NCI-H446 treated with DMSO at 0.1 percent for 48 hours (cell line): Measurements from ENCODE around the gene TNNI3K.

ENCODE experiments used
- DNase-seq: peaks from one replicate; lab custom pipeline; 2025; lab: John Stamatoyannopoulos, UW

TNNI3K gene

DNA sequence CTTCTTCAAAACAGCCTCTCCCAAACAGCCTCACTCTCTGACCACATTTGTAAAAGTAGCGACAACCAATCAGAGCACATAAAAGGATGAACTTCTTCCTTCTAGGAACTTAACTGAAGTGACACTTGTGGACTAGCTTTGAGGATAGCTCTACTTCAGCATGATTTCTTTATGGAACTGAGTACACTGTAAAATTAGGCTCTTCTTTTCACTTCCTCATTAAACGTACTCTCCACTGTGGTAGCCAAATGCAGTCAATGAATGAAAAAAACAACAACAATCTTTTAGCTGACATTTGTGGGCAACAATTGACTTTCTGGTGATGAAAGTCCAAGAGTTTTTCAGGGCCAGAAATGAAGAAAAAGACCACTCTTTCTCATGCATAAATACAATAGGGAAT lies 267.7 kb downstream of the TNNI3K start:
- no peak for DNase-seq

DNA sequence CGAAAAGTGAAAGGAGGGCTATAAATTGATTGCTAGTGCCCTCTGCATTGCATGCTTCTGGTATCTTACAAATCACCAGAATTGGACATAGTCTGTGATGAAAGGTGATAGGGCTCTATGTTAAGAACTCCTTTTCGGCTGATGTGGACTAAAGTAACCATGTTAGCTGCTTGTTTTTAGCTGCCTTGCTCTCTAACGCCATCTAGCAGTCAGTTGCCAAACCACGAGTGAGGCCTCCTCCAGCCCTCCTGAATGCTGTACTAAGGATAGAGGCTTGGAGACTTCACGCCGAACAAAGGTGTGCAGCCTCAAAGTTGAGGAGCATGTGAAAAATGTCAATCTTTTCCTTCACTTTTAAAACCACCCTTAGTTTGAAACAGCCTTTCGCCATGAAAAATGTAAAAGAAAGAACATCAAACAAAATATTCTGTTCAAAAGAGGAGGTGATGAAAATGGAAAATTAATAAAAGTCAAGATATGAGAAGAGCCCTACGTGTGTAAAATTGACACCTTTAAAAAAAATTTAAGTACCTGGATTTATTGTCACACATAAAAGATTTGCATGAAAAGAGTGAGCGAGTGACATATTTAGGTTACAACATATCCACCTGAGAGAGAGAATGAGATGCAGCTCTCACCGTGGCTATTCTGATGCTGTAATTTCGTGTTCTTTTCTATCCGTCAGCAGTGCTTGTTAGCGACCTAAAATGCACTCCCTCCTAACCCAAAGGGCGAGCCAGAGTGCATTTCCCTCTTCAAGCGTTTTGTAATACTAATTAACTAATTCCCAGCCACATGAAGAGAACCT lies 269.1 kb downstream of the TNNI3K start:
- peak; percentile 45 for DNase-seq

DNA sequence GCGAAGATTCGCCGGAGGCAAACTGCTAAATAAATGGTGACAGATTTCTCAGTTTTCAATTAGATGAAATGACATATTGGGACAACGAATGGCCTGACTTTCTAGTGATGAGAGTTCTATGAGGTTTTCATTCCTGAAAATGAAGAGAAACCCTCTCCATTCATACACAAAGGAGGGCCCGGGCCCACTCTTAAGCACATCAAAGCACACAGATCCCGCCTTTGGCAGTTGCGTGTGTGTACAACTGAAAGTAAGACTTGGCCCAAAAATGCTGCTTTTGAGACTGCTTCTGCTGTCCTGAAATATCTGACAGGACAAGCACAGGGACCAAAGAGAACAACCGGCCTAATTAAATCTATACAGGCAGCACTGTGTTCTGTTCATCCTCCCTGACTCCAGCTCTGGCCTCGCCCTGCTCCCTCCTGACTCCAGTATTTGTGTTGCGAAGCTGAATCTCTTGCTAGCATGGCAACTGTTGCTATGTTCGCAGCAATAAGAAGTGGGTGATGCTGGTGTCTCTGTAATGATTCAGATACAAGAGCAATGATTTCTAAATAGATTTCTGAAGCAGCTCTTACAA lies 269.8 kb downstream of the TNNI3K start:
- DNase-seq, result no peak

DNA sequence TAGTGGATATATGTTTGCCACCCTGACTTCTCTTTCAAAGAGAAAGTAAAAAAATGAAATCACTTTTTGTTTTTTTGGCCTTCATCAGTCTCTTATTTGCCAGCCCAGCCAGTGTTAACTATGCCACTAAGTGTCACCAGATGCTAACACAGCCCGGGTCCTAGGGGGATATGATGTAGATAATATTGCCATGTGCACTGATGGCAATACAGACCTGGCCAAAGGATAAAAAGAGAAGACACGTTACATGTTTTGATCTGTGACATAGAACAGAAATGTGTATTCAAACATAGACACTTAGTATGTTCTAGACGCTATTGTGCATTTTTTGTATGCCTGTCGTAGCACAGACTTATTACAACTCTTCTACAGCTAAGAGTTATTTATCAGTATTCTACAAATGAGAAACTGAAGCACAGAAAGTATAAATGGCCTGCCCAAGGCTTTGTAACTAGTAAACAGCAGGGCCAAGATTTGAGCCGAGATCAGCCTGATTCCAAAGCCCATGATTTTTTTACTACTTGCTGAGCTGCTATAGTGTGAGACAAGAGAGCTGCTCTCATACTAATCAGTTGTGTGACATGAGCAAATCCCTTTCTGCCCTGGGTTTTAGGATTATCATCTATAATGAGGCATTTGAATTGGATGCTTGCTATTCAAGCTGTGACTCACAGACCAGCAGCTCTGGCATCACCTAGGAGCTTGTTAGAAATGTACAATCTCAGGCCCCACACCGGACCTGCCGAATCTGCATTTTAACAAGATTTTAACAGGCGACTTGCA lies 270.9 kb downstream of the TNNI3K start:
- DNase-seq, result no peak

DNA sequence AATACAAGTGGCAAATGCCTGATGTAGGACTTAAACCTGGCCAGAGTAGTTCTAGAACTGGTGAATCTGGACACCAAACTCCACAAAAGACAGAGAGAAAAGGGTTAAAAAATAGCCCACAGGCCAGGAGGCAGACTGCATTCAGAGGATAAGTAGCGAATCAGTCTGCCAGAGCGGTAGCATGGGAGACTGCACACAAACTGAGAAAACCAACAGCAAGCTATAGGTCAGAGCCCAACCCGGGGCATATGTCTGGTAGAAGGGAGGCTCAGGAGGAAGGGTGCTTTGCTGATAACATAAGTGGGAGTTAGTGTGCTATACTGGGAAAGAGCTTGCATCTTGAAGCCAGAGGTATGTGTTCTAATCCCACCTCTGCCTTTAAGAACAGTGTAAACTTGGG lies 273.3 kb downstream of the TNNI3K start:
- no peak for DNase-seq

DNA sequence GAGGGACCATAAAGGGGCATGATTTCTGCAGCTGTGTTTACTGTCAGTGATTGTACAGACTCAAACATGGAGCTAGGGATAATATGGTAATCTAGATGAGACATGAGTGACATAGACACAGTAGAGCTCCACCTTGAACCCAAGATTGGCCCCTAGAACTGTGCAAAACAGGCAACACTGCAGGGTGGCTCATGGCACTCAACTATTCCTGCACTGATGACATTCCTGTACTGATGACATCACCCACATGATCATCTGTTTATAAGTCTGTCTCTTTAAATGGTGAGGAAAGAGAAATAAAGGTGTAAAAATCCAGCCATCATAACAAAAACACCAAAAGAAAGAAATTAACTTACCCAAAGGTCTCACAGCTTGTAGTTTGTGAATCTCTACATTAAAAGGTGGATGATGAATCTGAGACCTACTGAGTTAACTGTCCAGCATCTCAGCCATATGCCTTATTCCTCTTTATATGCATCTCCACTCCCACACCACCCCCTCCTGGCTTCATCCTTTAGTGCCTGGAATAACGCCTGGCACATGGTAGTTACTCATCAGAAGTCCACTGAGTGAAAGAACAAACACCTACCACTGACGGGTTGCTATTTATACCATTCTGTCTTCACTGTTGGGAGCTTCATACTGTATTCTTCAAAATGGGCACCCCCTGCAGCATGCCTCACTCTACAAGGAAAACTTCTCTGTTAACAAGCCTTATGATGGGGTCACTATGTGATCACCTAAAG lies 277.2 kb downstream of the TNNI3K start, which contains the start of gene LRRC53:
Gene LRRC53 (minus strand): TSS at position 442 of the 746 bp plus-strand sequence. CDS start 29,262 bp downstream, outside the sequence.
- no peak for DNase-seq

DNA sequence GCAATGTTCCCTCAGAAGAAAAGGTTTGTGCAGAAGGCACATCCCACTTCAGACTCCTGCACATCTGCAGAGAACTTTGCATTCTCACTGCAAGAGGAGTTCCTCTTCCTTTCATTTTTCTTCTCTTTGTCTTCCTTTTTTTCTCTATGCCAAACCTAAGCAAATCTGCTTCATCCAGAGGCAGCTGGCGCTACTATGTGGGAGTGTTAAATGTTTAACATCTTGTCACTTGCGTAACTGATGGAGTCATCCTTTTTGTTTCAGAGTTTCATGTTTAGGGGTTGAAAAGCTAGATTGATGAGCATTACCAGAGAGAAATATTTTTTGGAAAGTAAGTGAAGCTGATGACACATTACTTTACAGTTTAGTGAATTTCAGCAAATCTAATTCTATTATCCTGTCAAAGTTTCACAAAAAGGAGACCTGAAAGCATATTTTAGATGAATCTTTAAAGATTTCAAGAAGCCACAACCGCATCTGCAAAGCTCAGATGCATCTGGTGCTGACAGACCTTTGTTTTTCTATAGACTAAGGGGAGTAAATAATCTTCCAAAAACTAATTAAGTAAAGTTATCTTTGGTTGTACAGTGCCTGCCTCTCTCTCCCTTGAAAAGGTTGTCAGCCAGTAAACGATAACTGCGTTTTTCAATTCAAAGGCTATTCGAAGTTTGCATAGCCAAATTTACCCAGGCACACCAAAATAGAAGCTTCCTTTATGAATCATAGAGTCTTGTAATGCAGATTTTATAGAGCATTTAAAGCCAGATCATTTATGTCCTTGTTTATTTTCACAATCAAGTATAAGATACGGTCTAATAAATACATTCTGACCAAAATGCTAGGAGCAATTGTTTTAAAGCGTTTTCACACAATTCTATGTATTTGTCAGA lies 278.5 kb downstream of the TNNI3K start:
- no peak for DNase-seq

DNA sequence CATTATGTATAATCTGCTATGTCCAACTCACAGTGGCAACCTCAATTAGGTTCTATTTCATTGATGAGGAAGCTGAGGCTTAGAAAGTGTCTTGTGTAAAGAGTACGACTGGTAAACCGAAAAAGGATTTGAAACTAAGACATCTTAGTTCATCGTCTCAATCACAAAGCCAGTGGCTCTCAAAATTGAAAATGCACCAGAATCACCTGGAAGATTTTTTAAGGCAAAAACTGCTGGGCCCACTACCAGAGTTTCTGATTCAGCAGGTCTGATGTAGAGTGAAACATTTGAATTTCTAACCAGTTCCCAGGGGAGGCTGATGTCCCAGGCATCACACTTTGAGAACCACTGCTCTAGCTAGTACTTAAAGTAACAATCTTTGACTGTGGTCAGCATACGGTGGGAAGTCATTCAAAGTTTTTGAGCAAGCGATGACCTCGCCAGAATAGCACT lies 282.4 kb downstream of the TNNI3K start:
- DNase-seq, result no peak

DNA sequence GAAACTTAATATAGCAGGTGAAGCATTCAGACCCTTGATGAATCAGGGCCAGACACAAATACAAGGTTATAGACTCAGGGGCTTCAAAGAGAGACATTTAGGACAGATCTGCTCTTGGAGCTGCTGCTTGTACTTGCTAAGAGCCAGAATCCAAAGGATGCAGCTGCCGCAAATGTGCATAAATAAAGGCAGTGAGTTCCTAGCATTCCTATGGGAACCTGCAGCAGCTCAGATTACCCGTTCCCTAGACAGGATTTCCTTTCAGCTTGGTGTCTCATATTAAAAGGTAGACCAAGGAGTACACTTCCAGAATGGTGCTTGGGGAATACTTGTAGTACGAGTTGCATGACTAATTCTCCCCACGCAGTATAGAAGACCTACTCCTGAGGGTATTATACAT lies 287.0 kb downstream of the TNNI3K start:
- no peak for DNase-seq

DNA sequence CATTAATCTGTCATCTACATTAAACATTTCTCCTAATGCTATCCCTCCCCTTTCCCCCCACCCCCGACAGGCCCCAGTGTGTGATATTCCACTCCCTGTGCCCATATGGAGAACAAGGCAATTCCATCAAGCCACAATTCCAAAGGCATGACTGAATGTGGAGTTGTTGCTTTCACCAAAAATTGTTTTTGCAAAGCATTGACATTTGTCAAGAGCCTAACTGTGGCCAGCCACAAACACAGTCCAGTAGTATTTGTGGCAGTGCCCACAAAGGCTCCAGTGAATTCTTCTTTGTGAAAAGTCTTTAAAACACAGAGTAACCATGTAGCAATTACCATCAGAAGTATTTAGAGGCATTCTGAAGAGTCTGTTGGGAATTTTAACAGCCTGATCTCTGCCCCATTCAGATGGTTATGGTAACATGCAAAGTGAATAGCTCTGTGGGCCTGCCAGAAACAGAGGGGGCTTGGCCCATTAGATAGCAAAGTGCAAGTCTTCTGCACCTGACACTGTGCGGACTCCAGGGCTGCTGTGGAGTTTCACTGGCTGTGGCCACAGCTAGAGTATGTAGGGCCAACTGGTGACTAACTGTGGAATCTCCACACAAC lies 288.8 kb downstream of the TNNI3K start:
- no peak for DNase-seq

DNA sequence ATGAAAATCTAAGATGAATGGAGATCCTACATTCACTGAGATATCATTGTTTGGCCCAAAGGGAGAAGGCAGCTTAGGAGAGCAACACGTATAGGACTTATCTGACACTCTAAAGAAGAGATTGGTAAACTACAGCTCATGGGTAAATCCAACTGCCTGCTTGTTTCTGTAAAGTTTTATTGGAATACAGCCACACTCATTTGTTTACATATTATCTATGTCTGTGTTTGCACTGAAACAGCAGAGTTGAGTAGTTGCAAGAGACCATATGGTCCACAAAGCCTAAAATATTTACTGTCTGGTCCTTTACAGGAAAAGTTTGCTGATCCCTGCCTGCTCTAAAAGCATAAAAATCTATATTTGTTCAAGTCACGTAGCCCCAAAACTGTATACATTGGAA lies 291.5 kb downstream of the TNNI3K start:
- peak; percentile 28 for DNase-seq

DNA sequence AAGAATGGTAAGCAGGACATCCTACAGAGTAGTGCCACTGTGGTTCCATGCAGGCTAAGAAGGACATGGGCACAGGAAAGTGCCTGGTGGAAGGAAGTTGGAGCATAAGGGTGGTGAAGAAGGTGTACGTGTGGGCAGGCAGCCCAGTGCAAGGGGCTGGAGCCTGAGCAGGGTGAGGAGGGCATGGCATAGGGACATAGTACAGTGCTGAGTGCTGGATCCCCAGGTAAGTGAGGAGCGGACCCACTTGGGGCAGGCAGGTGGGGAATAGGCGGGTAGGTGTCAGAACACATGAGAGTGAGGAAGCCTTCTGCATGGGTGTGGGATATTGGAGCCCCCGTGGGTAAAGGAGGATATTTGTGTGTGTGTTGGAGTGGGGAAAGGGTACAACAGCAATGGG lies 292.9 kb downstream of the TNNI3K start:
- DNase-seq, result no peak

DNA sequence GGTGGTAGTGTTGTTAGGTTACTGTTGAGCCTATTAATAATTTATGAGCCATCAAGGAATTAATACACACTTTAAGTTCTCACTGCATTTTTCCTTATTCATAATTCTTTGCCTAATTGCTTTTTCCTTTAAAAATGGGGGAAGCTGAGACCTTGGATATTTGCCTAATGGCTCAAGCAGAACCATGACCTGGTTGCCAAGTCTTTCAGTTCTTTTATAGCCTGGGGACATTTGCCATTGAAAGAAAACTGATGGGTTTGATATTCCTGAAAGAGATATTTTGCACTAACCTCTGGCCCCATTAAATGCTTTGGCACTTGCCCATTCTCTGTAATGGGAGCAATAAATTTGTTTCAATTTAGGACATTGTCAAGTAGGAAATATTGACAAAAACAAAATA lies 295.7 kb downstream of the TNNI3K start:
- peak; percentile 23 for DNase-seq

DNA sequence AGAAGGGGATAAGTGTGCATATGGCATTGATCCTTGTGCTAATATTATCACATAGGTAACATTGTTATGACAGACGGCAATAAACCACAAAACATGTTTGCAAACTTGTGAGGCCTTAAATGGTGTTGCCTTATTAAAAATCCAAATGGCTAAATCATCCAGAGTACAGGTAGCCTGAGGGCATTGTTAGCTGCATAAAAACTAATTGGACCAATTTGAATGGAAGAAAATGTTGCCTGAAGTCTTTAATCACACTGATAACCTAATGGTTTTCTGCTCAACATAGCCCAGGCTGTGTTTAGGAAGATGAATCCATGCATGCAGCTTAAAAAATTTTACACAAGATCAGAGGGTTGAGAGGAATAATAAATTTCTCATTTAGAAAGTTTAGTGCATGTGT lies 296.6 kb downstream of the TNNI3K start:
- DNase-seq, result no peak

DNA sequence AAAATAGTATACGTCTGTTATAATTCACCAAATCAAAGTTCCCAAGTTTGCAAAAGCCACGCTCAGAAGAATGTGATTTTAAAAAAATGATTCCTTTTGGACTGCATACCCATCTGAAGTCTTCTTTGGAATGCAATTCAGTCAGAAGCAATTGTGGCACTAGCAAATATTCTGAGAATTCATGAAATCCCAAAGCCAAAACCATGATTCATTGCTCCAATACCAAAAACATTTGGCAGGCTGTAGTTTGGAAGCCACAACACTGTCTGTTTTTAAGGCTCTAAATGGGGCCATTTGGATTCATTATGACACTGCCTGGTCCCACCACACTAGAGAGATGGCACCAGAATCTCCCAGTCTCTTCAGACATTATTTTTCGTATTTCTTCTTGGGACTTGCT lies 299.1 kb downstream of the TNNI3K start:
- DNase-seq, result peak; percentile 21

DNA sequence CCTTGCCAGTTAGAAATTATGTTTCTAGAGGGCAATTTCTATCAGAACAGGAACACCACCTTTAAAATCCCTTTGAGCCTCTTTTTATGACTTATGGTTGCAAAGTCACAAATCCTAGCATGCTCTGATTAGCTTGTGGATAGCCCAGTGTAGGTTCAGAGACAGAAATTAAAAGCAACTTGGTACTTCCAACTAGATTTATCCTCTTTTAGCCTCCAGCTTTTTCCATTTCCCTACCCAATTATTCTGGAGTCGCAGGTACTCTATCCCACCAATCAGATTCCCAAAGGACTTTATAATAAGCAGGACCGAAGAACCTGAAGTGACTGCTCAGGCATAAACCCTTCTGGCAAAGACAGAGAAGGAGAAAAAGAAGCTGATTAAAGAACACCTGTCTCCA lies 310.6 kb downstream of the TNNI3K start:
- DNase-seq, result no peak

DNA sequence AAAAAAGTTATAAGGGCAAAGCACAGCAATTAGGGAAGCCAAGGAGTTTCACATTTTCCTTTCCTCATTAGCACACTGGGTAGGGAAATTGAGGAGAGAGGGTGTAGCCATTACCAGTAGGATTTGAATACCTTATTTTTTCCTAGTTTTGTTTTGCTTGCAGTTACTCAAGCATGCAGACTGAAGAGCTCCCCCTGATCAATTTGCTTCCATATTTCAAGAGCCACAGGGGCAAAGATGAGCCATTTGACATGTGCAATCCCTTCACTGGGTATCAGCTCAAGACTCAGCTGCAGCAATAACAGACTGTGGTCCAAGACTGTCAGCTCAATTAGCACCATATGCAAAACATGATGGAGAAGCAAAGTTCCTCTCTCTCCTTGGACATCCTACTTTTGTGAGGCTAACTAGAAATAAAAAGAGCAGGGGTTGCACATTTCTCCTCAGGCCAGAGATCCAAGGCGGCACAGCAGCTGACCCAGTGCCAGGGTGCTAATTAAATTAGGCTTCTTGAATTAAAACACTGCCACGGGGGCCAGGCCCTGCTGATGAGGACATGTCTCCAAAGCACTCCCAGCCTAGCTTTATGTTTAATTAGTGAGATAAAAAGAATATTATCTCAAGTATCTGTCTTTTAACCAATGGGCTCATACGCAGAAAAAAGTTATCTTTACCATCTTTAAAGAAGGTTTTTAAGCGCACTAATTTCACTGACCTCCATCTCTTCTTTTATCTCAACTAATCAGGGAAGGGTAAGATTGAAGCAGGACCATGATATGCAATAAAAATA lies 314.0 kb downstream of the TNNI3K start:
- no peak for DNase-seq

DNA sequence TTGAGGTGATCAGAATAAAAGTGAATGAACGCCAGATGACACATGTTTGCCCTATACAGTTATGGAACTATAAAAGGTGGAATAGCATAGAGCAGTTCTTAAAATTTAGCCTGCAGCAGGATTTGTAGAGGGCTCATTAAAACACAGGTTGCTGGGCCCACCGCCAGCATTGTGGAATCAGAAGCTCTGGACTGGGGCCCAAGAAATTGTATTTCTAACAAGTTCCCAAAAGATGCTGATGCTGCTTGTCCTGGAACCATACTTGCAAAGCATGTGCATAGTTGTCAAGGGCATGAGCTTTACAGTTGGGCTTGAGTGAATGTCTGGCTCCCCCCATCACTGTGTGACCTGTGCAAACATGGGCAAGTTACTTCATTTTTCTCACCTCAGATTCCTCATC lies 314.7 kb downstream of the TNNI3K start:
- DNase-seq, result peak; percentile 27

DNA sequence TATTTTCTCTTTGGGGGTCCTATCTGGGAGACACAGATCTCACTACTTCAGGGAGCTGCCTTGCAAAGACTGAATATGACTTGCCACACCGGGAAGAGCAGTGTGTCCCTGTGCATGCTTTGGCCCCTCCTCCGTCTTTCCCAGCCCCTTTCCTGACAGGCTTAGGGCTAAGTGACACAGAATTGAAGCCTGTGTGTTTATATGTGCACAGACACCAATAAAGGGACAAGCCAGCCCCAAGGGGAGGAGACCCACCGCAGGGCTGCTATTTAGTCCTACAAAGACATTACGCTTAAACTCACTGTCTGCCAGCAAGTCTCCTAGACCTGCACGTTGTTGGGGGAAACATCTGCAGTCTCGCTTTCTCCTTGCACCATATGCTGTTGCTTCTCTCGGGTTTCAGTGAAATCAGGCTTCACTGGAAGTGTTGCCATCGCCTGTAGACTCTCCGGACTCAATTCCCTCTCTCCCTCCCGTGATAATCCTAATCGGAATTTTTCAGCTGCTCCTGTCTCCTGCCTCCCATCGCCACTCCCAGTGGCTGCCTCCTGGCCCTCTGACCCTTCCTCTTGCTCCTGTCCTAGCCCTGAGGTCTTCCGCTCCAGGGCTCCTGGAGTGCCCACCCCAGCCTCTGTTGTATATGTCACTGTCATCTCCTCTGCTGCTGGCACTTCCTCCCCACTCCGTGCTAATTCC lies 335.8 kb downstream of the TNNI3K start:
- DNase-seq, result no peak
